Gastroesophageal sphincter (tissue), 4 donors: ENCODE measurements around the gene SCAI. TPM values are rescaled to one million over a fixed set of nuclear protein-coding genes. Genes with fewer than 3 reads are reported as not detected.
"Not testable (repeated sequence)": the region's sequence is repeated elsewhere in the genome, so short reads cannot be mapped to it uniquely, and the experiment has no call there.

Experiments used
- ATAC-seq: fragments of 150-250 bp; one replicate; pipeline ENCODE4 v1.9.1; 2016; ENCODE audit warnings: mild to moderate bottlenecking, moderate library complexity
- H3K27ac ChIP-seq, 4 donors: fragments of 200-600 bp; sonication (generic) in 3 of 4; 1 replicate in 3 of 4; 2 replicates in 1 of 4; pipeline ENCODE4 v1.5.1; 2016 to 2019
- H3K27me3 ChIP-seq: fragments of 200-600 bp; sonication (generic); one replicate; pipeline ENCODE4 v1.5.1; 2019
- H3K36me3 ChIP-seq, 2 donors: fragments of 200-600 bp; sonication (generic); one replicate each; pipeline ENCODE4 v1.5.1; 2019; ENCODE audit warnings: control low read depth in 1 of 2
- H3K4me1 ChIP-seq, 3 donors: fragments of 200-600 bp; sonication (generic); 1 replicate in 2 of 3; 2 replicates in 1 of 3; pipeline ENCODE4 v1.5.1; 2016 to 2019; ENCODE audit warnings: control low read depth in 2 of 3
- H3K4me3 ChIP-seq, 2 donors: fragments of 200-600 bp; sonication (generic); one replicate each; pipeline ENCODE4 v1.5.1; 2019; ENCODE audit warnings: mild to moderate bottlenecking in 1 of 2, moderate library complexity in 1 of 2
- H3K9me3 ChIP-seq, 3 donors: fragments of 200-600 bp; sonication (generic); one replicate each; pipeline ENCODE4 v1.5.1; 2017 to 2019; ENCODE audit warnings: control low read depth in 2 of 3
- EP300 ChIP-seq: sonication (generic); formaldehyde crosslinking; IDR thresholded peaks from one replicate; pipeline ENCODE4 v1.6.1; 2017; ENCODE audit warnings: antibody characterized with exemption, mild to moderate bottlenecking
- POLR2A ChIP-seq, 2 donors: fragments of 450-650 bp; IDR thresholded peaks; one replicate each; pipeline ENCODE4 v1.6.1; 2017; ENCODE audit warnings: antibody characterized with exemption in 2 of 2, mild to moderate bottlenecking in 2 of 2, moderate library complexity in 1 of 2
- POLR2AphosphoS5 ChIP-seq: sonication (generic); formaldehyde crosslinking; IDR thresholded peaks from one replicate; pipeline ENCODE4 v1.6.1; 2017; ENCODE audit warnings: antibody characterized with exemption
- WGBS, 2 donors: methylation state at CpG; one replicate each; pipeline ENCODE4 v1.1.5; 2018; ENCODE audit warnings: low coverage in 1 of 2; 5-methylcytosine and 5-hydroxymethylcytosine counted together
- total RNA-seq, 4 donors: library from RNA; depleted of rRNA; stranded (reverse); fragments of >200 nt; gene quantifications; one replicate each; pipeline ENCODE4 v1.1.0, GENCODE V29; 2016
- TF ChIP-seq, protein P1 (sequence below), 4 experiments: fragments of 200-600 bp in 2 of 4; fragments of 450-650 bp in 2 of 4; sonication (generic) in 1 of 4; IDR thresholded peaks; one replicate each; pipeline ENCODE4 v1.5.1; 2017 to 2019; ENCODE audit warnings: antibody characterized with exemption in 4 of 4, mild to moderate bottlenecking in 2 of 4, moderate library complexity in 2 of 4

Gene SCAI
- total RNA-seq, 4 donors from 2014 or later = 6.9 to 15.9 (median 7.7) TPM

DNA sequence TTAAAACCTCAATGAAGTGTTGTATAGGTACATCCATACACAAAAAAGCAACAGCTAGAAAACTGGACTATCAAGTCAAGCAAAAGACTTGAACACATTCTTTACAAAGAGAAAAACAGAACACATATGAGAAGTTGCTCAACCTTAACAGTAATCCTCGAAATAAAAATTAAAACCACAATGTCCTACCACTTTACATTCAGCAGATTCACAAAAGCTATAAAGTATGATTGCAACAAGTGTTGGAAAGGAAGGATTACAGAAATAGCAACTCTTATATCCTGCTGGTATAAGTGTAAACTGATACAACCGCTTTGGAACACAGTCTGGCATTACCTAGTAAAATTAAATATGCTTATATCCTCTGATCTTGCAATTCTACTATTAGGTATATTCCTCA is 173.9 kb downstream of the SCAI start:
- ATAC-seq = no peak
- H3K36me3 ChIP-seq = peaks cover 0 to 54% of the 10 kb centered on the region in 2 donors
- H3K27ac ChIP-seq = no peak overlapping the region
- H3K9me3 ChIP-seq = no peaks in the 10 kb centered on the region
- TF ChIP-seq, protein P1, sequence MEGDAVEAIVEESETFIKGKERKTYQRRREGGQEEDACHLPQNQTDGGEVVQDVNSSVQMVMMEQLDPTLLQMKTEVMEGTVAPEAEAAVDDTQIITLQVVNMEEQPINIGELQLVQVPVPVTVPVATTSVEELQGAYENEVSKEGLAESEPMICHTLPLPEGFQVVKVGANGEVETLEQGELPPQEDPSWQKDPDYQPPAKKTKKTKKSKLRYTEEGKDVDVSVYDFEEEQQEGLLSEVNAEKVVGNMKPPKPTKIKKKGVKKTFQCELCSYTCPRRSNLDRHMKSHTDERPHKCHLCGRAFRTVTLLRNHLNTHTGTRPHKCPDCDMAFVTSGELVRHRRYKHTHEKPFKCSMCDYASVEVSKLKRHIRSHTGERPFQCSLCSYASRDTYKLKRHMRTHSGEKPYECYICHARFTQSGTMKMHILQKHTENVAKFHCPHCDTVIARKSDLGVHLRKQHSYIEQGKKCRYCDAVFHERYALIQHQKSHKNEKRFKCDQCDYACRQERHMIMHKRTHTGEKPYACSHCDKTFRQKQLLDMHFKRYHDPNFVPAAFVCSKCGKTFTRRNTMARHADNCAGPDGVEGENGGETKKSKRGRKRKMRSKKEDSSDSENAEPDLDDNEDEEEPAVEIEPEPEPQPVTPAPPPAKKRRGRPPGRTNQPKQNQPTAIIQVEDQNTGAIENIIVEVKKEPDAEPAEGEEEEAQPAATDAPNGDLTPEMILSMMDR (IDR thresholded peaks at IDR 0.05) = no peak
- no peak for TF ChIP-seq POLR2A (IDR thresholded peaks at IDR 0.05)
- TF ChIP-seq EP300 = no peak
- TF ChIP-seq POLR2AphosphoS5 = no peak
- no peak overlapping the region for H3K4me3 ChIP-seq
- 92 to 94% methylated on average over 2 of the region's 2 CpGs for WGBS, 2 donors
- no peaks in the 10 kb centered on the region for H3K27me3 ChIP-seq
- H3K4me1 ChIP-seq = no peaks in the 10 kb centered on the region

DNA sequence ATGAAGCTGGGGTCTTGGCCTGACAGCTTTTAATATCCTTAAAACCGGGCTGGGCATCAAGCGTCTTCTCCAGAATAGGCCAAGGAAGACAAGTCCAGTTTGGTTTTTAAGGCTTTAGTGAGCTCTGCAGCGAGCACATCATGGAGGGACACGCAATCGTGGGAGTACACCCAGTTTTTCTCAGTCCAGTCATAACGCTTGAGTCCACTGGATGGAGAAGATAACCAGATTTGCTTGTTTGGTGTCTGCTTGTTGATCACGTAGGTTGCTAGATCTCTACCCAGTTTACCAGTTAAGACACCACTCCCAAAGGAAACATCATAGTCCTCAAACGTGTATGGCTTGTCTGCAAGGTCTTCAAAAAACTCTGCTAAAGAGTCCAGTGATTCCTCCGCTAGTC is 175.1 kb downstream of the SCAI start:
- no peaks in the 10 kb centered on the region for H3K27me3 ChIP-seq
- no peak for ATAC-seq
- 85 to 91% methylated on average over 3 to 7 of the region's 9 CpGs for WGBS, 2 donors
- no peak for TF ChIP-seq POLR2A (IDR thresholded peaks at IDR 0.05)
- TF ChIP-seq EP300 = no peak
- no peak for TF ChIP-seq POLR2AphosphoS5
- TF ChIP-seq, protein P1 (IDR thresholded peaks at IDR 0.05) = no peak
- H3K27ac ChIP-seq = no peak overlapping the region
- H3K4me3 ChIP-seq = no peak overlapping the region
- no peaks in the 10 kb centered on the region for H3K4me1 ChIP-seq
- no peaks in the 10 kb centered on the region for H3K9me3 ChIP-seq
- peaks cover 0 to 42% of the 10 kb centered on the region in 2 donors for H3K36me3 ChIP-seq

DNA sequence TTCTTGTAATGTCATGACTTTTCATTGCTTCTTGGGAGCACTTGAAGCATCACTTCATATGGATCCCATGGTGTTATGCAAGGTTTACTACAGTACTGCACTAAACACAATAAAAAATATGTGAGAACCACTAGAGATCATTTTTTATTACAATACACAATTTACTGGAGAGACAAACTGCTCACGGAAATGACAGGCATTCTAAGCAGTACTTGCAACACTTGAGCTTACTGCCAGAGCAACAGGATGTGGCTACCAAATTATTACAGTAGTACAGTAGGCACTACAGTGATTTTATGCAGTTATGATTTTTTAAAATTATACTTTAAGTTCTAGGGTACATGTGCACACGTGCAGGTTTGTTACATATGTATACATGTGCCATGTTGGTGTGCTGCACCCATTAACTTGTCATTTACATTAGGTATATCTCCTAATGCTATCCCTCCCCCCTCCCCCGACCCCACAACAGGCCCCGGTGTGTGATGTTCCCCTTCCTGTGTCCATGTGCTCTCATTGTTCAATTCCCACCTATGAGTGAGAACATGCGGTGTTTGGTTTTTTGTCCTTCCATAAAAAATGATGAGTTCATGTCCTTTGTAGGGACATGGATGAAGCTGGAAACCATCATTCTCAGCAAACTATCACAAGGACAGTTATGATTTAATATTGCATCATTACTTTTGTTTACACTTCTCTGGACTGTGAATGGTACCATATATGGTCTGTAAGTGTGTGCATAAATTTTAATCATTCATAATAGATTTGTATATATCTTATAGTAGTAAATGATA is 177.4 kb downstream of the SCAI start:
- H3K4me3 ChIP-seq, H3K27me3 ChIP-seq, H3K4me1 ChIP-seq, H3K27ac ChIP-seq, H3K9me3 ChIP-seq, ATAC-seq: not testable (repeated sequence)
- peaks cover 0 to 34% of the 10 kb centered on the region in 2 donors for H3K36me3 ChIP-seq
- 60 to 74% methylated on average over 4 of the region's 5 CpGs for WGBS, 2 donors

DNA sequence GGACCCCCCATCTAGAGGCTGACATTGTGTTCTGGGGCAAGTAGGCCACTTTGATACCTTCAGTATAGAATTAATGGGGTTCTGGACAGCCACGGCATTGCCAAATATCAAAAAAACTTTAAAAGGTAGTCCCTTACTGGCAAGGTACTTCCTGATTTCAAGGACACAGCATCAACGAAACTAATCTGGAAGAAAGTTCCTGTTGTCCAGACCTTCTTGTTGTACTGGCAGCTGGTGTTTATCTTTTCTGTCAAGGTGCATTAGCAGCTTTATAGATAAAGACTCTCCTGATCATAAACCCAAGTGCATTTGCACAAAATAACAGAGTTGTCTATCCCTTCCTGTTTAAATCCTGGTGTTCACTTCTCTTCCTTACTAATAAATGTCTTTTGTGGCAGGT is 178.7 kb downstream of the SCAI start:
- H3K27ac ChIP-seq = no peak overlapping the region
- no peak overlapping the region for H3K4me3 ChIP-seq
- no peaks in the 10 kb centered on the region for H3K27me3 ChIP-seq
- no peak for ATAC-seq
- WGBS, 2 donors = 64% methylated on average over 2 of the region's 2 CpGs; no CpG with 5 or more reads in 1 of the 2 donors
- H3K9me3 ChIP-seq = no peaks in the 10 kb centered on the region
- H3K36me3 ChIP-seq = peaks cover 0 to 20% of the 10 kb centered on the region in 2 donors
- H3K4me1 ChIP-seq = no peaks in the 10 kb centered on the region
- TF ChIP-seq POLR2A (IDR thresholded peaks at IDR 0.05) (no peak), POLR2AphosphoS5 (no peak), EP300 (no peak)
- TF ChIP-seq, protein P1 (IDR thresholded peaks at IDR 0.05) = no peak

DNA sequence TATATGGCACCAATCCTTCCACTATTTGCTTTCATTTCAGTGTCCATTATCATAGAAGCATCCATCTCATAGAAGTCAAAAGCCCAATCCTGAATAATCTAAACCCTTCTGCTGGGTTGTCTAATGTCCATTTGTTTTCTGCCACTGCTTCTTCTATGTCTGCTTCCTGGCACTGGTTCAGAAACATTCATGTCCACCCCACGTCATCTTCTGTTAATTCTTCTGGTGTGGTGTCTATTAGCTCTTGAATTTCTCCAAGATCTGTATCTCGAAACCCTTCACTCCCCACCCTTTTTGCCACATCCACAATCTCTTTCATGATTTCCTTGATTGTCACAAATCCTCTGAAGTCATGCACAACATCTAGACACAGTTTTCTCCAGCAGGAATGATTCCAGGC is 179.3 kb downstream of the SCAI start:
- TF ChIP-seq, protein P1 (IDR thresholded peaks at IDR 0.05) = no peak
- TF ChIP-seq POLR2AphosphoS5 (no peak), POLR2A (IDR thresholded peaks at IDR 0.05) (no peak), EP300 (no peak)
- no peak overlapping the region for H3K4me3 ChIP-seq
- 60 to 86% methylated on average over 1 to 2 of the region's 2 CpGs for WGBS, 2 donors
- H3K36me3 ChIP-seq = peaks cover 0 to 16% of the 10 kb centered on the region in 2 donors
- H3K4me1 ChIP-seq = no peaks in the 10 kb centered on the region
- no peak for ATAC-seq
- H3K9me3 ChIP-seq = no peaks in the 10 kb centered on the region
- no peaks in the 10 kb centered on the region for H3K27me3 ChIP-seq
- H3K27ac ChIP-seq = no peak overlapping the region
